NCI-H345 treated with DMSO at 0.1 percent for 48 hours (cell line): ENCODE results near the gene DOCK1.
"Not testable (repeated sequence)": the region's sequence is repeated elsewhere in the genome, so short reads cannot be mapped to it uniquely, and the experiment has no call there.

ENCODE experiments used
- DNase-seq: peaks from one replicate; lab custom pipeline; 2025; ENCODE audit not compliant: unreplicated experiment; lab: John Stamatoyannopoulos, UW

DOCK1 gene

DNA sequence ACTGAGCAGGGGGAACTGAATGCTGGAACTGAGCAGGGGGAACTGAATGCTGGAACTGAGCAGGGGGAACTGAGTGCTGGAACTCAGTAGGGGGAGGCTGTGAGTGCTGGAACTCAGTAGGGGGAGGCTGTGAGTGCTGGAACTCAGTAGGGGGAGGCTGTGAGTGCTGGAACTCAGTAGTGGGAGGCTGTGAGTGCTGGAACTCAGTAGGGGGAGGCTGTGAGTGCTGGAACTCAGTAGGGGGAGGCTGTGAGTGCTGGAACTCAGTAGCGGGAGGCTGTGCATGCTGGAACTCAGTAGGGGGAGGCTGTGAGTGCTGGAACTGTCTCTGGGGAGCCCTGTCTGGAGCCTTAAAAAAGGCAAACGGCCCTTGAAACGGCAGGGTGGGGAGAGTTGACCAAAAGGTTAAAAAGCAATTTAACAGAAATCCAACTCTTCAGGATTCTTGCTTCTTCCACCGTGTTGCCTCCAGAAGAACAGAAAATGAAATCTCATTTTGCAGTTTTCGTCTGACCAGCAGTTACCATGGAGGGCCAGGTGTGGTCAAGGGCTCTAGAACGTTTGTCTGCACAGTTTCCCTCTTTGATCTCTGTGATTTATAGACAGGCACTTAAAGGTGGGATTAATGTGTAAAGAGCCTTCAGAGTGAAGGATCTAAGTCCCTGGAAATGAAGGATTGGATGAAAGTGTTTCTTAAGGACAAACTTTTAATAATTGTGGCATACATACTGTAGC lies 19.1 kb downstream of the DOCK1 start:
- no peak for DNase-seq

DNA sequence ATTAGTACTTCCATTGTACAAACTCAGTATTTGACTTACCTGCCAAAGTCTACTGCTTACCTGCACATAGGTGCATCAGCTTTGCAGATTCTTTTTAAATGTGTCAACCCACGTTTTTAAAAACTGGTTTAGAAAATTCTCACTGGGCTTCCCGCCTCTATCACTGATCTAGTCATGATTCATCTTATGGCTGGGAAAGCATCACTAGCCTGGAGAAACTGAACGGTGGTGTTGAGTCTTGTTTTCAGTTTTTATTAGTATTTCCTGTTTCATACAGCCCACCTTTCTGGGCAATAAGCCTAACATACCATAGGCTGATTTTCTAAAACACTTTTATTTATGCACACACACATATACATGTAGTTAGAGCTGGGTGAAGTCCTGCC lies 19.7 kb downstream of the DOCK1 start:
- DNase-seq, result no peak

DNA sequence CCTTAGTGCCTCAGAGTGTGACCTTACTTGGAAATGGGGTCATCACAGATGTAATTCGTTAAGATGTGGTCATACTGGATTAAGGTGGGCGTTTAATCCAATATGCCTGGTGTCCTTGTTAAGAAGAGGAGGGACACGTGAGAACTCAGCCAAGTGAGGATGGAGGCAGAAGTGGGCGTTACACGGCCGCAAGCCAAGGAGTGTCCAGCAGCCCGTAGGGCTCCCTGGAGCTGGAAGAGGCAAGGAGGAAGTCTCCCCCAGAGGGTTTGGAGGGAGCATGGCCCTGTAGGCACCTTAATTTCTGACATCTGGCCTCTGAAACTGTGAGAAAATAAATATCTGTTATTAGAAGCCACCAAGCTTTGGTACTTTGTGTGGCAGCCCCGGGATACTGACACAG lies 21.3 kb downstream of the DOCK1 start:
- DNase-seq, result no peak

DNA sequence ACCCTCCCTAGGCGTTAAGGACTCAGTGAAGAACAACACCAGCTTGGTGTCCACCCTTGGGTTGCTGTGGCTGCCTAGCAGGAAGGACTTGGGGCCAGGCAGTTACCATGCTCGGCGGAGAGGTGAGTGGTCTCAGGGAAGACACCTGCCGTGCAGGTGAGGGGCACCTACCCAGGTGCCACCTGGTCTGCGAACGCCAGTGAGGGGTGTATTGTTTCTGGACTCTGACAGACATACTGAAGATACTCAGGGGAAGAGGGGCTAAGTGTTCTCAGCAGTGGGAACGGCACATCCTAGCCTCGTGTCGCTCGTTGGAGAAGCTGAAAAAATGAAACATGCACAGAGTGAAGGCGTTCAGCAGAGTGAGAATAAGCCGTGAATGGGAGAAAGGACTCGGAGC lies 22.6 kb downstream of the DOCK1 start:
- DNase-seq, result no peak

DNA sequence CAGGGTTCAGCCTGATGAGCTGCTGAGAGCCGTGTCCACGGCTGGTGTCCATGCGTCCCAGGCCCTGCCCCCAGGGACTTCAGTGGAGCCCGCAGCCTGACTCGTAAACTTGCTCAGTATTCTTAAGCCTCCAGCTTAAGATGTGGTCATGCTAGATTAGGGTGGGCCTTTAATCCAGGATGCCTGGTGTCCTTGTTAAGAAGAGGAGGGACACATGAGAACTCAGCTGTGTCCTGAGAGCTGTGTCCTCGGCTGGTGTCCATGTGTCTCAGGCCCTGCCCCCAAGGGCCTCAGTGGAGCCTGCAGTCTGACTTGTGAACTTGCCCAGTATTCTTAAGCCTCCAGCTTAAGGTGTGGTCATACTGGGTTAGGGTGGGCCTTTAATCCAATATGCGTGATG lies 23.0 kb downstream of the DOCK1 start:
- no peak for DNase-seq

DNA sequence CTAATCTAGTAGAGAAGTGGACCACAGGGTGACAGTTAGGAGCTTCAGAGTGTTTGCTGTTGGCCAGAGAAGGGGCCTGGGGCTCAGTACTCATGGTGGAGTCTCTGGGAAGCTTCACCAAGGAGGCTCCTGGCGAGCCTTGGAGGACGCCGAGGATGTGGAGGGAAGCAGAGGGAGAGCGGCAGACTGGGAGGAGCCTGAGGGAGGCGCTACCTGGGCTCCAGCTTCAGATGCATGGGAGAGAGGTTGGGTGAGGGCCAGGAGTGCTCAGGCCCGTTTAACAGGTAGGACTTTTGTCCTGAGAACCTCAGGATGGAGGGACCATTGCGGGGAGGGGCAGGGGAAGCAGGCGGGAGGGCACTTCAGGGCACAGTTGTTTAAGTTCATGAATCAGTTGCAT lies 24.2 kb downstream of the DOCK1 start:
- DNase-seq, result no peak

DNA sequence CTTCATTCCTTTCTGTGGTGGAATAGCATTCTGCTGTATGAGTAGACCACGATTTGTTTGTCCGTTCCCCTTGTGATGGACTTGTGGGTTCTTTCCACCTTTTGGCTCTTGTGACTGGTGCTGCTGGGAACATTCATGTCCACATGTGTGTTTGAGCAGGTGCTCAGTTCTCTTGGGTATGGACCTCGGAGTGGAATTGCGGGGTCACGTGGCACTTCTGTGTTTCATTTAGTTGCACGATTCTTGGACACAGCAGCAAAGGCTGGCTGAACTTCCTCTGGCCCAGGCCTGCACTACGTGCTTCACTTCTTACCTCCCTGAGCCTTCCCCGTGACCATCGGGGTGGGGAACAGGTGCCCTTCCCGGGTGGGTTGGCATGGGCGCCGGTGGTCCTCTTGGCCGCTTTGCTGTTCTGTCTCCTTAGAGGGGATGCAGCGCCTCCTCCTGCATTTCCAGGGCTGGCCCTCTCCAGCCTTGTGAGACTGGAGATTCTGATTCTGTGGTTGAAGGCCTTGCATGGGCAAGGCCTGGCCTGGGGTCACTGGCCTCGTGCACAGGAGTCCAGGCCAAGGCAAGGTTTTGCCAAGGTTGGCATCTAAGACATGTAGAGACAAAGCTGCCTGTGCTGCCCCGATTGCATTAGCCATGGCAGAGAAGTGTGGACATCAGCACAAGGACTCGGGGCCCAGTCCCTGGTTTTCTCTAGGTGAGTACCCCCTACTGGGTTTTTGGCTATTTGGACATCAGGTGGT lies 25.1 kb downstream of the DOCK1 start:
- DNase-seq, result no peak

DNA sequence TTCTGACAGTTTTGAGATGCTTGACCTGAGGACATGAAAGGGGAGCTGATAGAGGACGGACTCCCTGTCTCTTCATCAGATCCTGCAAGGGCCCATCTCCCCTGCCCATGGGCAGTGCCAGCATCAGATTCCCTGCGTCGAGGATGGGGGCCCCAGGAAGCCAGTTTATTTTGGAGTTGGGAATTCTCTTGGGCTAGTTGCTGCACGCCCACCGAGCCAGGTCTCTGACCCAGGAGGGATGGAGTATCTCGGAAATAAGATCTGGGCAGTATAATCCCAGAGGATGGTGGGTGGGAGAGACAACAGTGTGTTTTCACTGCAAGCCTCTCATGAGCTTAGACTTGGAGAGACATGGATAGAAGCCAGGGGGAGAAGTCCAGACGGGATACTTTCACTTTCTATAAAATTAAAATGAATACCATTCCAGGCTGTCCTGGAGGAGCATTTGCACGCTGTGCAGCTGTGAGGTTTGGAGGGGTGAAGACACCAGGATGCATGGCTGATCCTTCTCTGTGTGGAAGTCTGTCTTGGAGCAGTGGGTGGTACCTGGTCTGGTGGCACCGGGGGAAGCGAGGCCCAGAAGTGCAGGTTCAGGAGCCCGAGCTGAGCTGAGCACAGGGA lies 25.8 kb downstream of the DOCK1 start:
- no peak for DNase-seq

DNA sequence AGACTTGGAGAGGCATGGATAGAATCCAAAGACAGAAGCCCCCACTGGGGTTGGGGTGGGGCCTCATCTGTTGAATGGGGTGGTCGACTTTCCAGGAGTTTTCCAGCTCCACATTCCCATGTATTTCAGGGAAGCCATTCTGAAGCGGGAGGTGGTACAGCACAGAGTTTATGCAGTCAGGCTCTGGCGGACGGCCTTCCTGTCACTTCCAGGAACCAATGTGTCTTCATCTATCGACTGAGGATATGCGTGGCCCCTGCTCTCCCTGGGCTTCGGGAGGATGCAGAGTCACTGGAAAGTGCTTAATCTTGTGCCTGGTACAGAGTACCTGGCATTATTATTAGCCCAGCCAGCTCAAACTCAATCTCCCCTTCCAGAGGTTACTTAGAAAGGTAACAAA lies 26.3 kb downstream of the DOCK1 start:
- no peak for DNase-seq

DNA sequence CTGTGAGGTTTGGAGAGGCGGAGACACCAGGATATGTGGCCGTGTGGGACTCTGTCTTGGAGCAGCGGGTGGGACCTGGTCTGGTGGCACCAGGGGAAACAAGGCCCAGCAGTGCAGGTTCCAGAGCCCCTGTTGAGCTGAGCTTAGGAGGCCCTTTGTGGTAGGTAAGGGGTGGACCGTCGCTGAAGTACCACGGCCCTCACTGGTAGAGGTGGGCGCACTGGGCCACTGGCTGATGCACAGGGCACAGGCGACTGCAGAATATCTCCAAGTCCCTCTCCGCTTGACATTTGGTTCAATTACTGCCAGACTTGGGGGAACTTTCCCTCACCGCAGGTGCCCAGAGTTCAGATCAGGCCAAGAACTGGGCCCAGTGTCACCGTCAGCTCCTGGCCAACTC lies 27.3 kb downstream of the DOCK1 start:
- DNase-seq, result no peak

DNA sequence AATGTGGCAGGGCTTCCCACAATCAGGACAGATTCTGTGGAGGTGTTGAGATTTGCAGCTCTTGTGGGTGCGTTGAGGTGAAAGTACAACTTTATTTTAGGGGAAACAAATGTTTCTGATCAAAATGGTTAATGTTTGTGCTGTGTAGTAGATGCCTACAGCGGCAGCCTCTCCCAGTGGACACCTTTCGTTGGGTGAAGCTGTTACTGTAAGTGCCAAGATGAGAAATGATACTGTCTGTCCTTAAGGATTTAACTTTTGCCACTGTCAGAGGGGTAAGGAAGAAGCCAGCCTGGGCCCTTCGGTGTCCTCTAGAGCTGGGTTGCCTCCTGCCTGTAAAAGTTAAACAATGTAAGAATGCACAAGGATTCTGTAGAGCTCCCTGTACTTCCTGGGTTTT lies 27.9 kb downstream of the DOCK1 start:
- no peak for DNase-seq

DNA sequence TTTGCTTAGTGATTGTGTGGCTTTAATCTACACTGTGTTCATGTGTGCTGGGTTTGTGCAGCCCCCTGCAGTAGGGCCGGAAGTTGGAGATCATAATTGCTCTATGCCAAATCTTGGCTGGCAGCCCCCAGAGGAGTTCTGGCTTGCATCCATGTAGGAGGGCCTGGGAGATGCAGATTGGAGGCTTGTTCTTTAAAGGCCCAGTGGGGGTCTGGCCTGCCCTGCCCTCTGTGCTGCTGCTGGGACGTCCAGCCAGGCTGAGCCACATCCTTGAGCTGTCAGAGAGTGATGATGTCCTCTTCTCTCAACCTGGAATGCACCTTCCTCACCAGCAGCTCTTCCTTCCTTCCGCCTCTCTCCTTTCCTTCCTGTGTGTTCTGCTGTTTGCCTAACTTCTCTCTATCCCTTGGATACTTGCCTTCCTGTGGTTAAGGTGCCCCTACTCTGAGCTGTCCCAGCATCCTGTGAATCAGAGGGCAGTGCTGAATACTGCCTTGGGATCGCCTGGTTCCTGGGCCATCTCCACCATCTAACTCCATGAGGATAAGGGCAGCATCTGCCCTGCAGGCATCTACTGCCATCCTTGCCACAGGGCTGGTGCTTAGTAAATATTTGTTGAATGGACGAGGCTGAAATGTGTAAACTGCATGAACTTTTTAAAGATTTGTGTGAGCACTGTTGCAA lies 30.2 kb downstream of the DOCK1 start:
- no peak for DNase-seq

DNA sequence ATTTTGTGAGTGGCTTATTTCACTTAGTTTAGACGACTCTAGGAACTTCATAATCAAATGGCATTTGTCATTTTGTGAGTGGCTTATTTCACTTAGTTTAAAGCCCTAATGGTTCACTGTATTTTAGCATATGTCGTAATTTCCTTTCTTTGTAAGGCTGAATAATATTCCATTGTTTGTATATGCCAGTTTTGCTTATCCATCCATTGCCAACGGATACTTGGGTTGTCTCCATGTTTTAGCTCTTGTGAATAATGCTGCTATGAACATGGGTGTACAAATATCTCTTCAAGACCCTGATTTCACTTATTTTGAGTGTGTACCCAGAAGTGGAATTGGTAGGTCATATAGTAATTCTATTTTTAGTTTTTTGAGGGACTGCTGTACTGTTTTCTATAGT lies 31.8 kb downstream of the DOCK1 start:
- DNase-seq, result no peak

DNA sequence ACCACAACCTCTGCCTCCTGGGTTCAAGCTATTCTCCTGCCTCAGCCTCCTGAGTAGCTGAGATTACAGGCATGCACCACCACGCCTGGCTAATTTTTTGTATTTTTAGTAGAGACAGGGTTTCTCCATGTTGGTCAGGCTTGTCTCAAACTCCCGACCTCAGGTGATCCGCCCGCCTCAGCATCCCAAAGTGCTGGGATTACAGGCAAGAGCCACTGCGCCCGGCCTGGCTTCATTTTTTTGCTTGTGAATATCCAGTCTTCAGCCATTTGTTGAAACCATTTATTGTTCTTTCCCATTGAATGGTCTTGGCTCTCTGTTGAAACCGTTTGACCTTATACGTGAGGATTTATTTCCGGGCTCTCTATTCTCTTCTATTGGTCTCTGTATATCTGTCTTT lies 32.9 kb downstream of the DOCK1 start:
- not testable (repeated sequence) for DNase-seq

DNA sequence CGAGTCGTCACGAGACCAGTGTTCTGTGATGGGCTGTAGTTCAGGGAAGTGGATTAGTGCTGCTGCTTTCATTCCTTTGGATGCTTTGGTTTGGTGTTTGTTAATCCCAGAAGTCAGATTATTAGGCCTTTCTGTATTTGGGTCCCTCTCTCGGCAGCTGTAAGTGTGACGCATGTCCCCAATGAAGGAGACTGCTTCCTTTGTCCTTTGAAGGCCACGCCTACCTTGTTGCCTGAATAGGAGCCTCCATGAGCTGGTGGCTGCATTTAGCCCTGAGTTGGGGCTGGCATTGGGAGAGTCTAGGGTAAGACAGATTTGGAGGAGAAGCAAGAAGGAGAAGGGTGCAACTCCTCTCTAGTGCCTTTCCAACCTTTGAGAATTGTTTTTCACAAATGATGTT lies 34.5 kb downstream of the DOCK1 start:
- DNase-seq, result no peak

DNA sequence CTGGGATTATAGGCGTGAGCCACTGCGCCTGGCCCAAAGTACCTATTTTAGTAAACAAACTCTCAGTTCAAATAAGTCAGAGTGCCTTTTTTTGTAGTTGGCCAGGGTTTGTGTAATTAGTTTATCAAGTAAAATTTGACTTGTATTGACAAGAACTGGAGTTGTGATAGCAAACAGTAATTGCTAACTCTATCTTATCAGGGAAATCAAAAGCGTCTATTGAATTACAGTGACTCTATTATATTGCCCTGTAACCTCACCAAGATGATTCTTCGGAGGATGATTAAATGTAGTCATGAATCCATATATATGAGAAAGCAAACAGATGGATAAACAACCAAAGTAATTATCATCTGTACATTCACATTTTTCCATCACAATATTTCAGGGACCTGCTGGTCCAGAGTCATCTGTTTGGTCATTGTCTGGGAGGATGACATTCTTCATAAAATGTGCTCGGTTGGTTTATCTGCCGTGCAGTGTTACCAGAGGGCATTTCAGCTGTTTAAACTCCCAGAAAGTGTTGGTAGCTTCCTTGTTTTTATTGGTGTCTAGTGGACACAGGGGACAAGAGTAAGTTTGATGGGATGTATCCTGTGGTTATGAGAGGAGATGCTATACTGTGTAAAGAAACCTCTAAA lies 35.6 kb downstream of the DOCK1 start:
- no peak for DNase-seq

DNA sequence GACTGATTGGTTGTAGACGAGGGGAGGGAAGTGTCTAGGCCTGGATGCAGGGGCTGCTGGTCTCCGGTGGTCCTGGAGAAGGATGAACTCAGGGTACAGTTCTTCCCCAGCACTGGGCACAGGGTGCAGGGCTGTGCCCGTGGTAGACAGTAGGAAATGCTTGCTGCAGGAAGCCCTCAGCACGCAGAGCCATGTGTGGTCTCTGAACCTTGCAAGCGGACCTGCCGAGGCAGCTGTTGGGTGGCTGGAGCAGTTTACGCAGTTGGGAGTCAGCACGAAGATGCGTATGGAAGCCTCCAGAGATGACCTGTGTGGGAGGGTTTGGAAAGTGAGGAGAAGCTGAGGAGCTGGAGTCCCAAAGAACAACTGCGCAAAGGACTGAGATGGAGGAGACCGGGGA lies 39.0 kb downstream of the DOCK1 start:
- DNase-seq, result no peak

DNA sequence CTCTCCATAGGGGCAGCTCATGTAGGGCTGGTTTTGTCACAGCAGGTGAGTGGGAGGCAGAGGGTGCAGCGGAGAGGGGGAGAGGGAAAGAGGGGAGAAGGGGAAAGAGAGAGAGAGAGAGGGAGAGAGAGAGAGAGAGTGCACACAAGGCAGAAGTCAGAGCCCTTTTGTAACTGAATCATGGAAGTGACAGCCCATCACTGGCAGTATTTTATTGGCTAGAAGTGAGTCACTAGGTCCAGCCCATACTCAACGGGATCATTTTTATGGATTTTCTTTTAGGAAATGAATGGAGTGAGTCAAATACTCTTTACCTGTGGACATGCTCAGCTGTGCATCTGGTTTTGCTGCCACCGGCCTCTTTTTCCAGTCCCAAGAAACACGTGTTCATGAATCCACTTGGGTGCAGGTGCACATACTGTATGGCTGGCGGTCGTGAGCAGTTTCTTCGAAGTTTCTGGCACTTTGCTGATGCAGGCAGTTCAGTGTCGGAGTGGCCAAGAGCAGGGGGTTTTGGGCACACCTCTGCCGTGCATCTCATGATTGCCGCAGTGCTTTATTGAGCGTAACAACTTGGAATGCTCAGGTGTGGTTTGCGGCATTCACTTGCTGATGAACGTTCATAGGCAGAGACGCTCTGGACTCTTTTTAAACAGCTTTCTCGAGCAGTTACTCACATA lies 40.3 kb downstream of the DOCK1 start:
- DNase-seq, result no peak

DNA sequence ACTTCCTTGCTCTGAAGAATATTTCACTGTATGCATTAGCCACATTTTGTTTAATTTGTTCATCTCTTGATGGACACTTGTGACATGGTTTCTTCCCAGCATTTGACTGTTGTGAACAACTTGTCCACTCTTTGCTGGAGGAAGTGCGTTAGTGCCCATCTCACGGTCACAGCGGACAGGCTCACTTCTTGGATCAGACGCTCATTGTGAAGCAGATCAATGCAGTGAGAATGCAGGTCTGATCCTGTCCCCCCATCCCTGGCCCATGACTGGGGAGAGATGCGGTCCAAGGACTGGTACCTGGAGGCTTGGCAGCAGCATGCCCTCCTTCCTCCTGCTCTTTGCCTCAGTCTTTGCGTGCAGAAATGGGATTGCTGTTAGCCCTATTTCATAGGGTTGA lies 41.5 kb downstream of the DOCK1 start:
- DNase-seq, result no peak

DNA sequence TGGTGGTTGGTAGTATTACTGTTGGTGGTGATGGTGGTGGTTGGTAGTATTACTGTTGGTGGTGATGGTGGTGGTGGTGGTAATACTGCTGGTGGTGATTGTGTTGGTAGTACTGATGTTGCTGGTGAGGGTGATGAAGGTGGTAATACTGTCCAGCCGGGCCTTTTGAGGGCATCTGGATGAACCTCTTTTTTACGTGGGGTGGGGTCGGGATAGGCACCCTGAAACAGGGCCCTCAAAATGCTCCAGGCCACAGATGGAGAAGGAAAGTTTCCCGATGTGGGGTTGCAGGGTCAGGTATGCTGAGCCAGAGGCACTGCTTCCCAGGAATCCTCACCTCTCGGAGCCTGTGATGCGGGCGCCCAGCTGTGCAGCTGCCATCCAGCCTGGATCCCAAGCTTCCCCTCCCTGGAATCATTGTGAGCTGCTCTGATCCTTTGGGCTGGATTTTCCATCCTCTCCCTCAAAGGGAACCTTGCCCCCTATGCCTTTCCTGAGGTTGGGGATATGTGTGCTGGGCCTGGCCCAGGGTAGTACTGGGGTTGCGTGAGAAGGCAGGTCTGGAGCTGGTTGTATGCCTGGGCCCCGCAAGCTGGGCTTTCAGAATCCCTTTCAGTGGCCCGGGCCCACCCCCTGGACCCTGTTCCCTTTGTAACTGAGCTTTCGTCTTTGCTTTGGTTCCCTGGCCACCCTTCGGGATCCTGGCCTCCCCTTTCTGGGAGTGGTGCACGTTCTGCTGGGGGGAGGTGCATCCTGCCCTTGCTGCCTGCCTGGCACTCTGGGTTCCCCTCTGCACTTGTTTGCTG lies 43.3 kb downstream of the DOCK1 start:
- DNase-seq, result no peak
